Breast epithelium (tissue), 3 donors: ENCODE data around the gene TENM4.

Experiments
- POLR2A ChIP-seq: fragments of 450-650 bp; IDR thresholded peaks from one replicate; pipeline ENCODE4 v1.6.1; 2016; ENCODE audit warnings: antibody characterized with exemption, mild to moderate bottlenecking, moderate library complexity
- TF ChIP-seq, protein P1 (sequence below), 3 donors: fragments of 450-650 bp; IDR thresholded peaks; one replicate each; pipeline ENCODE4 v1.5.1; 2016 to 2017; ENCODE audit warnings: antibody characterized with exemption in 3 of 3, mild to moderate bottlenecking in 3 of 3, moderate library complexity in 3 of 3

GRCh38 chr11:79047980-79048379, 392.9 kb downstream of the TENM4 start:
- no peak for TF ChIP-seq POLR2A
- TF ChIP-seq, protein P1, sequence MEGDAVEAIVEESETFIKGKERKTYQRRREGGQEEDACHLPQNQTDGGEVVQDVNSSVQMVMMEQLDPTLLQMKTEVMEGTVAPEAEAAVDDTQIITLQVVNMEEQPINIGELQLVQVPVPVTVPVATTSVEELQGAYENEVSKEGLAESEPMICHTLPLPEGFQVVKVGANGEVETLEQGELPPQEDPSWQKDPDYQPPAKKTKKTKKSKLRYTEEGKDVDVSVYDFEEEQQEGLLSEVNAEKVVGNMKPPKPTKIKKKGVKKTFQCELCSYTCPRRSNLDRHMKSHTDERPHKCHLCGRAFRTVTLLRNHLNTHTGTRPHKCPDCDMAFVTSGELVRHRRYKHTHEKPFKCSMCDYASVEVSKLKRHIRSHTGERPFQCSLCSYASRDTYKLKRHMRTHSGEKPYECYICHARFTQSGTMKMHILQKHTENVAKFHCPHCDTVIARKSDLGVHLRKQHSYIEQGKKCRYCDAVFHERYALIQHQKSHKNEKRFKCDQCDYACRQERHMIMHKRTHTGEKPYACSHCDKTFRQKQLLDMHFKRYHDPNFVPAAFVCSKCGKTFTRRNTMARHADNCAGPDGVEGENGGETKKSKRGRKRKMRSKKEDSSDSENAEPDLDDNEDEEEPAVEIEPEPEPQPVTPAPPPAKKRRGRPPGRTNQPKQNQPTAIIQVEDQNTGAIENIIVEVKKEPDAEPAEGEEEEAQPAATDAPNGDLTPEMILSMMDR (IDR thresholded peaks at IDR 0.05), result no peak
